Umbilical cord (tissue), 2 donors: ENCODE measurements around the gene GREM1. TPM values are rescaled to one million over a fixed set of nuclear protein-coding genes. Genes with fewer than 3 reads are reported as not detected.
A peak's percentile ranks its signal among the peaks of the same experiment; 100 is the strongest.

Experiments
- DNase-seq: peaks from one replicate; pipeline ENCODE4 v3.0.0-alpha.2; 2015; ENCODE audit warnings: low spot score
- total RNA-seq: library from RNA; depleted of rRNA; stranded (reverse); fragments of >200 nt; gene quantifications from one replicate; pipeline ENCODE4 v1.2.3, GENCODE V29; 2014; ENCODE audit warnings: low replicate concordance; ENCODE audit not compliant: insufficient read depth

The GREM1 gene
- 3.6 TPM for total RNA-seq

DNA sequence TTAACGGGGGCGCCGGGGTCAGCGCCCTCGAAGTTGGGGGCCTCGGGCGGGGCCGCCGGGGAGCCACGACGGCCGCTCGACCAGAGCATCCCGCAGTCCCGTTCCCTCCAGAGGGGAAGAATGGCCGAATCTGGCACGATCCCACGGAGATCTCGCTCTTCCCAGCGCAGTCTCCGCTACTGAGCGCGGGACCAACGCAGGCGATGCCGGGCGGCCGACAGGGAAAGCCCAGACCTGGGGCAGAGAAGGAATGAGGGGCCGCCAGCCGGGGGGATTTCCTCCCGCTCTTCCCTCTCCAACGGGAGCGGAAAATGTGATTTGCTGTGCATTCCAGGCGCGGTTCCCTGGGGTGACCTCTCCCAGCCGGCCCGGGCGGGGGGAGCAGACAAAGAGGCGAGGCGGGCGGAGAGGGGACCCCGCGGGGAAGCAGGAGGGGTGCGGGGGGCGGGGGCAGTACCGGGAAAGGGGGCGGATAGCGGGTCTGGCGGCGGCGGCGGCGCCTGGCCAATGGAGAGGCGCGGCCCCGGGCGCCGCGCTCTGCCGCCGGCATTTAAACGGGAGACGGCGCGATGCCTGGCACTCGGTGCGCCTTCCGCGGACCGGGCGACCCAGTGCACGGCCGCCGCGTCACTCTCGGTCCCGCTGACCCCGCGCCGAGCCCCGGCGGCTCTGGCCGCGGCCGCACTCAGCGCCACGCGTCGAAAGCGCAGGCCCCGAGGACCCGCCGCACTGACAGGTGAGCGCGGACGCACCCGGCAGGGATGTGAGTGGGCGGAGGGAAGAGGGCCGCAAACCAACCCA lies at the start of gene GREM1:
TSS of gene GREM1 (plus strand) at position 579 of the 801 bp plus-strand sequence. CDS start 12,687 bp downstream, outside the sequence.
- DNase-seq = peak; percentile 5

- no peak for DNase-seq
Observed at GRCh38 chr15:32668942-32669341, 48.9 kb upstream of the GREM1 start.

DNA sequence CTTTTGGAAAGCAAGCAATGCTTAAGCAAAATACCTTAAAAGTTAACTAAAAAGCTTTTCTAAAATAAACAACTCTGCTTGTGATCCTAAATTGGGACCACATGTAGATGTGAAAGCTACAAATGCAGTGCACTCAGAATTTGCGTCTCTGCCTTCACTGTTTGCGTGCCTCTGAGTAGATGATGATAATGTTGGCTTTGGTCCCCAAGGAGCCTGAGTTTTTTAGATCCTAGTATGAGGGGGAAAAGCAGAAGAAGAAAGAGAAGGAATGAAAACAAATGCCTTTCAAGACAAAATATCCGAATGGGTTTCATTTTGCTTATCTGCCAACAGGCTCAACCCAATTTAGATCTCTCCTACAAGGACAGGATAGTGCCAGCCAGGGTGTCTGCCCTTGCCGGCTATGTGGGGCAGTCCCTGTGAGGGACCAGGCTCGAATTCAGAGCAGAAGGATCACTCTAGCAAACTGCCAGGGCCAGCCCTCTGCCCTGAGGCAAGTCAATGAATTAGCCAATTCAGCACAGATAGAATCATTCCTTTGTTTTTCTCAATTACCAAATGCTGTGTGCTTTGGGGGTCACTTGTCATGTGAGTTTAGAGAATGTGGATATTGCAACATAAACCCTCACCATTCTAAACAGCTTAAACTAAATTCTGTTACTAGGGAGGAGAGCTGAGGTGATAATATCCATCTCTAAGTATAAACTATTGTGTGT lies 47.8 kb upstream of the GREM1 start:
- DNase-seq = no peak

- DNase-seq = no peak
Observed at GRCh38 chr15:32670623-32671022, 47.2 kb upstream of the GREM1 start.

DNA sequence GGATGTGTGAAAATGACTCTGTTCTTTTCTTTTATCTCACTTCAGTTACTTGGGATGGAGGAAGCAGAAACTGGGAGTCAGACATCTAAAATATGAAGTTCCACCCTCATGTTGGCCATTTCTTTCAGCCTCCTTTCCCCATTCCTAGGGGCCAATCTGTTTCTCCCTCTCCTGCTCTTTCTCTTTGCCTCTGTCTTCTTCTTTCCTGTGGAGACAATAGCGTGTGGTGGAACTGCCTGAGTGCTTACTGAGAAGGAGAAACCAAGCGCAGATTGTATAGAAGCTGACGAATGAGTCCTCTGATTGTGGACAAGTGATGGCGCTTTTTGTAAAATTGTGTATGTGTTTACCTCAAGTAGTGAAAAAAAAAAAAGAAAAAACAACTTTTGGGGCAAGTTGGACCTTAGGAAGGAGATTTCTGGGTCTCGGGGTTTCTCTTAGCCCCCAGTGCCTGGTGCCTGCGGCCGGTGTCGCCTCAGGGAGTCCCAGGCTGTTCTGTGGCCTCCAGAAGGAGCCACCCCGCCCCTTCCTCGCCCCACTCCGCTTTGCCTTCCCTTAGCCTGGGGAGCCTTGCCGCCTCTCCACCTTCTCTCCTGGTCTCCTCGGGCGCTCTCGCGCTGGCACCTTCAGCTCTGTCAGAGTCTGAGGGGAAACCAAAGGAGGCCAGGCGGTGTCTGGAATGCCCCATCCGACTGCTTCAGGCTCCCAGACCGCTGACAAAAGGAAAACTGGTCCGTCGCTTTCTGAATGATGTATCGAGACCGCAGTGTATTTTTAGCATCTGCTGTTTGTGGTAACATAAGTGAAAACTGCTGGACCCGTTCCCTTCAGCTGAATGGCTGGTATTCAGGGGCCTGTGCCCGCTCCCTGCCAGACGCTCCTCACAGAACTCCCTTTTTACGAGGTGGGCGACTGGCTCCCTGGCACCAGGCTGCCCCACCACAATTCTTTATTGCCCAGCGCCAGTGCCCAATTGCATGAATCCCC lies 46.2 kb upstream of the GREM1 start:
- no peak for DNase-seq

- DNase-seq = no peak
Observed at GRCh38 chr15:32674681-32675080, 43.1 kb upstream of the GREM1 start.

- no peak for DNase-seq
Observed at GRCh38 chr15:32675466-32675865, 42.3 kb upstream of the GREM1 start.

DNA sequence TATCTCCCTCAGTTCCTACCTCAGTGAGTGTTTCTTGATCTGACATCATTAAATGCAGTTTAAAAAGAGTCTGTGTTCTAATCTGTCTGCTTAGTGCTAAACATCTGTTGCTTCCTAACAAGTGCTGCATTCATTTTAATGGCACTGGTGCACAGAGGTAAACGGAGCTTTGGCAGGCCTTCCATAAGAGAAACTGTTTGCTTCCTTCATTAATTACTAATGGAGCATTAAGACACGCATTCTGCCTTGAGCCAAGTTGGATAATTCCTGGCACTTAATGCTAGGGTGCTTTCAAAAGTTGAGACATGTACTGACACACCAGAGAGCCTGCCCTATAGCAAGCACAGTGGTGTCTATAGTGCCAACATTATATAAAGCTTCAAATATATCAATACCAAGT lies 41.6 kb upstream of the GREM1 start:
- no peak for DNase-seq

DNA sequence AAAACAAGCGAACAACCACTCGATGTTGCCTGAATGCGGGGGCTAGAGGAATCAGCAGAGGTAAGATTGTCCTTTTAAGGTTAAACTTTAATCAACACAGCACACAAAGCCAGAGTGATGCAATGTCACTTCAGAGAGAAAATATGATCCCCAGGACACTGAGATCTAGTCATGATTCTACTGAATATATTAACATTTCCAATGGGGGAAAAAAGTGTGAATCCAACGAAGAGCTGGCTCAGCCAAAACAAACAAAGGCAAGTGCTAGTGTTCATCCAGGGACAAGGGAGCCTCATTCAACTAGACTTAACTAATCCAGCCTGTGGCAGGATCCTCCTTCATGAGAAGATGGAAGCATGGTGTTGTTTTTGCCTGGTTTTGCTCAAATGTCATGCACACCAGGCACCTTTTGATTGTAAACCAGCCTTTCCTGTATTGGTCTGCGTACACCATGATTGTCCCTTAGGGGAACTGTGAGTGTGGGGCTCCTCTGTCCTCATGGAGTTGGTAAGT lies 40.5 kb upstream of the GREM1 start:
- DNase-seq = no peak

DNA sequence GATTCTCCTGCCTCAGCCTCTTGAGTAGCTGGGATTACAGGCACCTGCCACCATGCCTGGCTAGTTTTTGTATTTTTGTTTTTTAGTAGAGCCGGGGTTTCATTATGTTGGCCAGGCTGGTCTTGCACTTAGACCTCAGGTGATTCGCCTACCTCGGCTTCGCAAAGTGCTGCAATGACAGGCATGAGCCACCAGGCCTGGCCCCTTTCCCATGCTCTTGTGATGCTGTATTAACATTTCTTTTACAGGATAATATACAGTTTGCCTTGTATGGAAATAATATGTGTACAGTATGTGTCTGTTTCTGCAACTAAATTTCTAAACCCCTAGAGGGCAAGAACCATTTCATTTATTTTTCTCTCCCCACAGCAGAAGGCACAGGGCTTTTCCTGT lies 38.5 kb upstream of the GREM1 start:
- no peak for DNase-seq

- peak; percentile 77 for DNase-seq
Observed at GRCh38 chr15:32682569-32682968, 35.2 kb upstream of the GREM1 start.

DNA sequence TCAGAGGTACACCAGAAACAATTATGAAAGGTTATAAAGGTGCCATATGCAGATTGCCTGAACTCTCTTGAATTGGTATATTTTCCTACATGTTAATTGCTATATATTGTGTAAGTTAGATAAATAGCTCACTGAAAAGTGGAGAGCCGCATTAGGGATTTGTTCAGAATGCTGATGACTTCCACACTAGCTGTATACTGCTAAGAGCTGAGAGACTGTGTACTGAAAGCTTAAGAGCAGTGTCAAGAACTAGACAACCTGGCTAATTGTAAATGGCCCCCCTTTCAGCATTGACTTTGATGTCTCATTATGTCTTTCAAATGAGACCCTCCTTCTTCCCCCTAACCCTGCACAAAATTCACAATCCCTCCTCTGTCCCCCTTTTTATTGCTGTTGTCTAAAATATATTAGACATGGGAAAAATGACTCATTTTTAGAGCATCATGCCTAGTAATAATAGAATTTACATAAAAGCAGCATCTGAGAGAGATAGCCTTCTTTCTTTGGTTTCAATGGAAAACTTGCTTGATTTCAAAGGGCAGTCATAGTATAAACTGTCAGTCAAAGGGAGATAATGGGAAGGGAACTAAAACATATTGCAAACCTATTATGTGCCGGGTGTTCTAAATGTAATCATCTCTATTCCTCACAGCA lies 34.7 kb upstream of the GREM1 start:
- no peak for DNase-seq

- no peak for DNase-seq
Observed at GRCh38 chr15:32683906-32684584, 33.8 kb upstream of the GREM1 start.

DNA sequence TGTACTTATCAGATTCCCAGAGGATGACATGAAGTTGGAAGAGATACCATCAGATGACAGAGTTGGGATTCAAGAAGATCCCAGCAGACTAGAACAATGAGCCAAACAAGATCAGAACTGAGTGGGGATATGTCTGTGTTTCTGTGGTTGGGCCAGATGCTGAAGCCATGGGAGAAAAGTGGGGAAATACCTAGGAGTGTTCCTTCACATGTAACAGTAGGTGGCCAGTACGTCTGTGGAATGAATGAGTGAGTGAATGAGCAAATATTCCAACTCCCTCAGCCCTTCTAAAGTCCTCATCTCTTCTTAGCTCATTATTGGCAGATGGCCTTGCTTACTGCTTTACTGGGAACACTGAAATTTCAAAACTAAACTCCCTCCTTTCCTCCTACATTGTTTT lies 32.2 kb upstream of the GREM1 start:
- no peak for DNase-seq

- DNase-seq = no peak
Observed at GRCh38 chr15:32687556-32687955, 30.2 kb upstream of the GREM1 start.

- no peak for DNase-seq
Observed at GRCh38 chr15:32688151-32688639, 29.6 kb upstream of the GREM1 start.

DNA sequence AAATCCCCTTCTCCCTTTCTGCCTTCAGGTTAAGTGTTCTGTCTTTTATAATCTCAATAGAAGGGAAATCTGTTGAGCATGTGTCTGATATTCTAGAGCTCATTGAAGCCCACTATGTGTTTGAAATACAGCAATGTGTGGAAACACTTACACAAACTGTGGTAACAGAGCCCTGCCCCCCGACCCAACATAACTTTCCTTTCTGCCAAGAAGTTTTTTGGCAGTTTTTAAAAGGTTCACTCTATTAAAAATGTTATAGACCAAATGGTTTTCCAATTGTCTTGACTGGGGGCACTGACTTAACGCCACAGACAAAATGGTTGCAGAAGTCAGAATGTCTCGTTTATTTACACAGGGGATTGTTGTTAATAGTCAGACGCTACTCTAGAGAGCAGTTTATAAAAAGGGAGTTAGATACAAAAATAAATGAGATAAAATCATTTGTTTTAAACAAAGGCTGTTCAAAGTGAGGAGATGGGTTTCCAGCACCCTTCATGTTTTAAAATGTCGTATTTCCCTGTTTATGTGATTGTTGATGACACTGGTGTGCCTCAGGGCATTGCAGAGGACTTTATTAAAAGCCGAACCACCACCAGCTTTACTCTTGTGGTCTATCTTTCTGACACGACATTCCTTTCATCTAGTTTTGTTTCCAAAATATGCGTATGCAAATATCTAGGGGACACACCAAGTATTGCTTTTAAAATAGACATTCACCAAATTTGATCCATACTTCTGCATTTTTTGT lies 26.7 kb upstream of the GREM1 start:
- no peak for DNase-seq

GRCh38 chr15:32691689-32692038 lies 26.1 kb upstream of the GREM1 start:
- no peak for DNase-seq

DNA sequence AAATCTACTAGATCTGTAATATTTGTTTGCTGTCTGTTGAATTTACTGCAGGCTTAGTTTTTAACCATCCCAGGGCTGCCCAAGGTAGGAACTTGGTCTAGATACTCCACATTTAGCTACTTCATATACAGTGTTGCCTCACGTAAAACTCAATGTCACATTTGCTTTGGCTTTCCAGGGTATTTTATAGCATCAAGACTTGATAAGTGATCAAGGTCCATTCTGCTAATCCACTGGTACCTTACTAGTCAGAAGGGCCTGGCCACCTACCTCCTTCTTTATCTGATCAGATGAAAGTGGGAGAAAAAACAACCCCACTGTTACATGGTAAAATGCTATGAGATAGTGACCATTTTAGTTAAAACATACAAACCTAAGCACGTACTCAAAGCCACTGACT lies 25.5 kb upstream of the GREM1 start:
- no peak for DNase-seq
